ENCODE measurements around the gene PMP22.
"Not testable (repeated sequence)": the region's sequence is repeated elsewhere in the genome, so short reads cannot be mapped to it uniquely, and the experiment has no call there.

Gene PMP22

DNA sequence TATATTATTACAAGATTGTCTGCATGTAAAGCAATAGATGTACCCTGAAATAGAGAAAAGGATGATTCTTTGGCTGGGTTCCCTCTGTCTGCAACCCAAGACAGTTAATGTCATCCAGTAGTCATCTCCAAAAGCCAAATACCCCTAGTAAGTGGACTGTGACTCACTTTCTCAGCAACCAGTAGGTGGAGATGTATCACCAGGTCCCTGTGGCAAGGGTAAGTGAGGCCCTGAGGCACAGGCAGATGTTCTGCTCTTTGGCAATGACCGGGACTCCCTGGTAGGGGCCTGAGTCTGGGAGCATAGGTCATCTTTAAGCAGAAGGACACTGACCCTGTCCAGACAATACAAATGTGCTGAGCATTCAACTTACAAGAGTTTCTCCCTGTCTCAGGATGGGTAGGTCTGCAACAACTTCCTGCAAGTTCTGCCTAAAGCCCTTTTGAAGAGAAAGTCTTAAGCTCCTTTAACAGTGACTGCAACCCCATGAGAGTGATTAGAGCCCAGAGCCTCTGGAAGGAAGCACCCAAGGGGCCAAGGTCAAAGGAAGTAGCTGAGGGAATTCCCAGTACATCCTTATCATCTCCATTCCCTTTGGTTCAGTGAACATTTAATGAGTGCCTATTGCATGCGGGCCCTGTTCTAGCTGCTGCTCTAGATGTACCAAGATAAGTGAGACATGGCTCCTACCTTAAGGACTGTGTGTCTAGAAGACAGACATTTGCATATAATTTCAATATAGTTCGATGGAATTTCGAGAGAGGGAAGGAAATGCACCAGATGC, 31.9 kb downstream of the PMP22 start:
- Histone ChIP-seq H3K27me3 (ENCODE audit: low read depth, low read length) (no peaks in the 10 kb centered on the region), H3K4me1 (ENCODE audit: control insufficient read depth in 1 of 2, insufficient read depth in 2 of 2, low read length in 2 of 2) (peaks cover 0 to 25% of the 10 kb centered on the region in 2 donors), H3K4me3 (ENCODE audit: low read depth in 1 of 2, low read length in 2 of 2) (no peak overlapping the region), H3K36me3 (ENCODE audit: control insufficient read depth in 1 of 2, insufficient read depth in 2 of 2, low read length in 2 of 2) (peaks cover 58 to 64% of the 10 kb centered on the region in 2 donors), H3K9me3 (ENCODE audit: control insufficient read depth in 1 of 2, low read length in 2 of 2) (no peaks in the 10 kb centered on the region), H3K27ac (ENCODE audit: low read length) (no peak overlapping the region)

DNA sequence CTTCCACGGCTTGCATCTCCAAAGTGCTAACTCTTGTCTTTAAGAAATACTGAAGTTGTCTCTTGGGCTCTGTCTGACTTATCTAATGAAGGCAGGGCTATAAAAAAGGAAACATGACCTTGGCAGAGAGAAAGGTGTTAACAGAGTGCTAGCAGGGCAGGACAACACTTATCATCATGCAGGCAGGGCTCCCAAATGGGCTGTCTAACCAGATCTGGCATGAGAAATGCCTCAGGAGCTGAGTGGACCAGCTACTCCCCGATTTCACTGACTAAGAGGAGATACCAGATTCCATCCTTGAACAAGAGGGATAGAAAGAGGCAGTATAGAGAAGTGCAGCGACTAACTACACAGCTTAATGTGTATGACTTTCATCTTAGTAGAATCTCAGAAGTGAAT, 32.6 kb downstream of the PMP22 start:
- Histone ChIP-seq H3K27ac (ENCODE audit: low read length) (no peak overlapping the region), H3K4me3 (ENCODE audit: low read depth in 1 of 2, low read length in 2 of 2) (no peak overlapping the region), H3K9me3 (ENCODE audit: control insufficient read depth in 1 of 2, low read length in 2 of 2) (no peaks in the 10 kb centered on the region), H3K4me1 (ENCODE audit: control insufficient read depth in 1 of 2, insufficient read depth in 2 of 2, low read length in 2 of 2) (peaks cover 0 to 25% of the 10 kb centered on the region in 2 donors), H3K27me3 (ENCODE audit: low read depth, low read length) (no peaks in the 10 kb centered on the region), H3K36me3 (ENCODE audit: control insufficient read depth in 1 of 2, insufficient read depth in 2 of 2, low read length in 2 of 2) (peaks cover 53 to 61% of the 10 kb centered on the region in 2 donors)

GRCh38 chr17:15231851-15232516, 33.1 kb downstream of the PMP22 start:
- peaks cover 0 to 25% of the 10 kb centered on the region in 2 donors for H3K4me1 ChIP-seq (ENCODE audit: control insufficient read depth in 1 of 2, insufficient read depth in 2 of 2, low read length in 2 of 2)
- H3K27ac ChIP-seq (ENCODE audit: low read length) = no peak overlapping the region
- no peak overlapping the region for H3K4me3 ChIP-seq (ENCODE audit: low read depth in 1 of 2, low read length in 2 of 2)
- no peaks in the 10 kb centered on the region for H3K27me3 ChIP-seq (ENCODE audit: low read depth, low read length)
- peaks cover 52 to 57% of the 10 kb centered on the region in 2 donors for H3K36me3 ChIP-seq (ENCODE audit: control insufficient read depth in 1 of 2, insufficient read depth in 2 of 2, low read length in 2 of 2)
- H3K9me3 ChIP-seq (ENCODE audit: control insufficient read depth in 1 of 2, low read length in 2 of 2) = no peaks in the 10 kb centered on the region

DNA sequence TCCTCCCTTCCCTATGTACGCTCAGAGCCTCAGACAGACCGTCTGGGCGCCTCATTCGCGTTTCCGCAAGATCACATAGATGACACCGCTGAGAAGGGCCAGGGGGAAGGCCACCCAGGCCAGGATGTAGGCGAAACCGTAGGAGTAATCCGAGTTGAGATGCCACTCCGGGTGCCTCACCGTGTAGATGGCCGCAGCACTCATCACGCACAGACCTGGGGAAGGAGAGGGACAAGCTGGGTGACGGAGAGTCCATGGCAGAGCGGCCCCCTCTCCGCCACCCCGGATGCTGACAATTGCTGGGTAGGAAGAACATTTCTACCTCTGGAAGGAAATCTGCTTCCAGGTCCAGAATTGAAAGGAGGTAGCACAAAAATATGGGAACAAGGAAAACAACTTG, 34.3 kb downstream of the PMP22 start:
- Histone ChIP-seq H3K27me3 (ENCODE audit: low read depth, low read length) (no peaks in the 10 kb centered on the region), H3K4me1 (ENCODE audit: control insufficient read depth in 1 of 2, insufficient read depth in 2 of 2, low read length in 2 of 2) (peaks cover 0 to 25% of the 10 kb centered on the region in 2 donors), H3K36me3 (ENCODE audit: control insufficient read depth in 1 of 2, insufficient read depth in 2 of 2, low read length in 2 of 2) (peaks cover 46 to 52% of the 10 kb centered on the region in 2 donors), H3K4me3 (ENCODE audit: low read depth in 1 of 2, low read length in 2 of 2) (no peak overlapping the region), H3K9me3 (ENCODE audit: control insufficient read depth in 1 of 2, low read length in 2 of 2) (no peaks in the 10 kb centered on the region), H3K27ac (ENCODE audit: low read length) (no peak overlapping the region)

DNA sequence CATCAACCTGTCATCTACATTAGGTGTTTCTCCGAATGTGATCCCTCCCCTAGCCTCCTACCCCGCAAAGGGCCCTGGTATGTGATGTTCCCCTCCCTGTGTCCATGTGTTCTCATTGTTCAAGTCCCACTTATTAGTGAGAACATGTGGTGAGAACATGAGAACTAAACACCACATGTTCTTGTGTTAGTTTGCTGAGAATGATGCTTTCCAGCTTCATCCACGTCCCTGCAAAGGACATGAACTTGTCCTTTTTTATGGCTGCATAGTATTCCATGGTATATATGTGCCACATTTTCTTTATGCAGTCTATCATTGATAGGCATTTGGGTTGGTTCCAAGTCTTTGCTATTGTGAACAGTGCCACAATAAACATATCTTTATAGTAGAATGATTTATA, 43.3 kb downstream of the PMP22 start:
- not testable (repeated sequence) for H3K36me3 ChIP-seq (ENCODE audit: control insufficient read depth in 1 of 2, insufficient read depth in 2 of 2, low read length in 2 of 2); H3K9me3 ChIP-seq (ENCODE audit: control insufficient read depth in 1 of 2, low read length in 2 of 2); H3K4me1 ChIP-seq (ENCODE audit: control insufficient read depth in 1 of 2, insufficient read depth in 2 of 2, low read length in 2 of 2); H3K4me3 ChIP-seq (ENCODE audit: low read depth in 1 of 2, low read length in 2 of 2); H3K27ac ChIP-seq (ENCODE audit: low read length); H3K27me3 ChIP-seq (ENCODE audit: low read depth, low read length)

DNA sequence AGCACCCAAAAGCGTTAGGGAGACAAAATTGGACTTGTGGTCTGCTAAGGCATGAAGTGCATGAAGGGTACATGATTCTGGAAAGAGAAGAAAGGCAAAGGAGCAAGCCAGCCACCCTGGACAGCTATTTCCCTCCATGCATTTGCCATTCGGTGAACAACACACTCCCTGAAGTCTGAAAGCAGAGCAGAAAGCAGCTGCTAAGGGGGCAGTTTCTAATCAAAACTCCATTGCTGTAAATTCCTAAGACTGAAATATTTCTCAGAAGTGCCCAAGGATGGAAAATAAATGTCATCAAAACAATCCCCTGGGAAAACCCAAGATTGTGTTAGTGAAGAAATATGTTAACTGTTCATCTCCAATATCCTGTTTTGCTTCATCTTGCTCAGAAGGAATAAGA, 44.3 kb downstream of the PMP22 start:
- no peak overlapping the region for H3K4me3 ChIP-seq (ENCODE audit: low read depth in 1 of 2, low read length in 2 of 2)
- no peak overlapping the region for H3K27ac ChIP-seq (ENCODE audit: low read length)
- no peaks in the 10 kb centered on the region for H3K27me3 ChIP-seq (ENCODE audit: low read depth, low read length)
- no peaks in the 10 kb centered on the region for H3K36me3 ChIP-seq (ENCODE audit: control insufficient read depth in 1 of 2, insufficient read depth in 2 of 2, low read length in 2 of 2)
- no peaks in the 10 kb centered on the region for H3K4me1 ChIP-seq (ENCODE audit: control insufficient read depth in 1 of 2, insufficient read depth in 2 of 2, low read length in 2 of 2)
- peaks cover 0 to 5% of the 10 kb centered on the region in 2 donors for H3K9me3 ChIP-seq (ENCODE audit: control insufficient read depth in 1 of 2, low read length in 2 of 2)

GRCh38 chr17:15216481-15216880, 48.6 kb downstream of the PMP22 start:
- H3K9me3 ChIP-seq (ENCODE audit: control insufficient read depth in 1 of 2, low read length in 2 of 2) = no peaks in the 10 kb centered on the region
- H3K4me1 ChIP-seq (ENCODE audit: control insufficient read depth in 1 of 2, insufficient read depth in 2 of 2, low read length in 2 of 2) = no peaks in the 10 kb centered on the region
- H3K27ac ChIP-seq (ENCODE audit: low read length) = no peak overlapping the region
- no peaks in the 10 kb centered on the region for H3K36me3 ChIP-seq (ENCODE audit: control insufficient read depth in 1 of 2, insufficient read depth in 2 of 2, low read length in 2 of 2)
- no peak overlapping the region for H3K4me3 ChIP-seq (ENCODE audit: low read depth in 1 of 2, low read length in 2 of 2)
- no peaks in the 10 kb centered on the region for H3K27me3 ChIP-seq (ENCODE audit: low read depth, low read length)

DNA sequence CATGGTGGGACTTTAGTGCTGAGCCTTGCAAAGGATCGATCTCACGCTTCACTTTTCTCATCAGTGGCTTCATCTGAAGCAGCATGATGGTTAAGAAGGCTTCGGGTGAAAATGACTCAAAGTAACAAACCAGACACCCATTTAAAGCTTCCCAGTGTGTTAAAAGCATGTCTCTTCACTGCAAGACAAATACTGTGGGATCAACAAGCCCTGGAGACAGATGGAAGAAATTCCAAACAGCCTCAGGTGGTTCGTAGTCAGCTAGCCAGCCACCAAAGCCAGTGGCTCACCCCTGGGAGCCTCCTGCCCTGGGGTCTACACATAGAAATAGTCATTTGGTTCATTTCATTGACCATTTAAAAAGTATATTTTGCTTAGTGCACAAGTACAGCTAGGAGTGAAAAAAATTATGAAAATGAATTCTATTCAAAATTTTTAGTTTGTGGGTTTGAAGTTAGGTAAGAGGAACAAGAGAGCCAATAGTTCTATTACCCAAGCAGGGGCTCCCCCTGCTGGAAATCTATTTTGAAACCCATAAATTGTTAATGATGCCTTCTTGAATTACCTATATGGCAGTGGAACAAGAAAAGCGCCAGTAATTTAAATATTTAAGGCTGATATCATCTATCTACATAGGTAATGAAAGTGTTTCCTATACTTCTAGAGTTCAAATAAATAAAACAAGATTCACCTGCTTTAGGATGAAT, 51.6 kb downstream of the PMP22 start:
- Histone ChIP-seq H3K4me3 (ENCODE audit: low read depth in 1 of 2, low read length in 2 of 2) (no peak overlapping the region), H3K4me1 (ENCODE audit: control insufficient read depth in 1 of 2, insufficient read depth in 2 of 2, low read length in 2 of 2) (no peaks in the 10 kb centered on the region), H3K27me3 (ENCODE audit: low read depth, low read length) (no peaks in the 10 kb centered on the region), H3K36me3 (ENCODE audit: control insufficient read depth in 1 of 2, insufficient read depth in 2 of 2, low read length in 2 of 2) (no peaks in the 10 kb centered on the region), H3K9me3 (ENCODE audit: control insufficient read depth in 1 of 2, low read length in 2 of 2) (no peaks in the 10 kb centered on the region), H3K27ac (ENCODE audit: low read length) (no peak overlapping the region)

GRCh38 chr17:15210247-15210646, 54.9 kb downstream of the PMP22 start:
- no peaks in the 10 kb centered on the region for H3K27me3 ChIP-seq (ENCODE audit: low read depth, low read length)

DNA sequence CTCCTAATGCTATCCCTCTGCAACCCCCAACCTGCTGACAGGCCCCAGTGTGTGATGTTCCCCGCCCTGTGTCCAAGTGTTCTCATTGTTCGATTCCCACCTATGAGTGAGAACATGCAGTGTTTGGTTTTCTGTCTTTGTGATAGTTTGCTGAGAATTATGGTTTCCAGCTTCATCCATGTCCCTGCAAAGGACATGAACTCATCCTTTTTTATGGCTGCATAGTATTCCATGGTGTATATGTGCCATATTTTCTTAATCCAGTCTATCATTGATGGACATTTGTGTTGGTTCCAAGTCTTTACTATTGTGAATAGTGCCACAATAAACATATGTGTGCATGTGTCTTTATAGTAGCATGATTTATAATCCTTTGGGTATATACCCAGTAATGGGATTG, 62.1 kb downstream of the PMP22 start:
- not testable (repeated sequence) for H3K4me3 ChIP-seq (ENCODE audit: low read depth in 1 of 2, low read length in 2 of 2); H3K4me1 ChIP-seq (ENCODE audit: control insufficient read depth in 1 of 2, insufficient read depth in 2 of 2, low read length in 2 of 2); H3K36me3 ChIP-seq (ENCODE audit: control insufficient read depth in 1 of 2, insufficient read depth in 2 of 2, low read length in 2 of 2); H3K27me3 ChIP-seq (ENCODE audit: low read depth, low read length); H3K27ac ChIP-seq (ENCODE audit: low read length)
- H3K9me3 ChIP-seq (ENCODE audit: control insufficient read depth in 1 of 2, low read length in 2 of 2) = peaks cover 0 to 15% of the 10 kb centered on the region in 2 donors

More at GRCh38 chr17:15210247-15210646, 54.9 kb downstream of the PMP22 start:
- H3K27ac ChIP-seq (ENCODE audit: low read length) = no peak overlapping the region
- no peaks in the 10 kb centered on the region for H3K36me3 ChIP-seq (ENCODE audit: control insufficient read depth in 1 of 2, insufficient read depth in 2 of 2, low read length in 2 of 2)
- H3K9me3 ChIP-seq (ENCODE audit: control insufficient read depth in 1 of 2, low read length in 2 of 2) = no peaks in the 10 kb centered on the region
- H3K4me3 ChIP-seq (ENCODE audit: low read depth in 1 of 2, low read length in 2 of 2) = no peak overlapping the region
- H3K4me1 ChIP-seq (ENCODE audit: control insufficient read depth in 1 of 2, insufficient read depth in 2 of 2, low read length in 2 of 2) = no peaks in the 10 kb centered on the region

DNA sequence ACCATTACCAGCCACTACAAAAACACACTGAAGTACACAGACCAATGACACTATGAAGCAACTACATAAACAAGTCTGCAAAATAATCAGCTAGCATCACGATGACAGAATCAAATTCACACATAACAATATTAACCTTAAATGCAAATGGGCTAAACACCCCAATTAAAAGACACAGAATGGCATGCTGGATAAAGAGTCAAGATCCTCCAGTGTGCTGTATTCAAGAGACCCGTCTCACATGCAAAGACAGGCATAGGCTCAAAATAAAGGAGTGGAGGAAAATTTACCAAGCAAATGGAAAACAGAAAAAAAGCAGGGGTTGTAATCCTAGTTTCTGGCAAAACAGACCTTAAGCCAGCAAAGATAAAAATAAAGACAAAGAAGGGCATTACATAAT, 64.6 kb downstream of the PMP22 start:
- peaks cover 0 to 15% of the 10 kb centered on the region in 2 donors for H3K9me3 ChIP-seq (ENCODE audit: control insufficient read depth in 1 of 2, low read length in 2 of 2)

More for the DNA sequence above, 64.6 kb downstream of the PMP22 start:
- not testable (repeated sequence) for H3K4me1 ChIP-seq (ENCODE audit: control insufficient read depth in 1 of 2, insufficient read depth in 2 of 2, low read length in 2 of 2); H3K27me3 ChIP-seq (ENCODE audit: low read depth, low read length); H3K27ac ChIP-seq (ENCODE audit: low read length); H3K36me3 ChIP-seq (ENCODE audit: control insufficient read depth in 1 of 2, insufficient read depth in 2 of 2, low read length in 2 of 2); H3K4me3 ChIP-seq (ENCODE audit: low read depth in 1 of 2, low read length in 2 of 2)
